HG02981 (cell line): ENCODE measurements around the gene VWF.

Source experiments
- ATAC-seq: cut with Tn5 transposase; IDR thresholded peaks from one replicate; pipeline ENCODE4 v1.9.1; 2021; ENCODE audit warnings: mild to moderate bottlenecking, moderate library complexity; ENCODE audit not compliant: unreplicated experiment

Gene VWF

DNA sequence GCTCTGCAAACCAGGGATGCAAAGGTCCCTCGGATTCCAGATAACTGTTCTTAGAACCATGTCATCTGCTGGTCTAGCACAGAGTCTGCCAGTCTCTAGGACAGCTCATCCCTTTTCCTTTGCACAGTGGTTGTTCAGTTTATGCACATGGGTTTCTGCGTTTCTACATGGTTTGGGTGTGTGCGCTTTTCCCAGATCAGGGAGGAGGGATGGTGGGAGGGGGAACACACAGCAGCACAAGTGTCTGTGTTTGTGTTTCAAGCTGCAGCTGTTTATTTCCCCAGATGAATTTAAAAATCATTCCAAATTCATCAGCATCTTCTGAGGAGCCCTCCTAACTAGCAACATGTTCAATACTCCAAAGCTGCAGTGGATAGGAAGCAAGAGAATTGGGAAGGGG, 224.8 kb downstream of the VWF start:
- ATAC-seq: no peak

DNA sequence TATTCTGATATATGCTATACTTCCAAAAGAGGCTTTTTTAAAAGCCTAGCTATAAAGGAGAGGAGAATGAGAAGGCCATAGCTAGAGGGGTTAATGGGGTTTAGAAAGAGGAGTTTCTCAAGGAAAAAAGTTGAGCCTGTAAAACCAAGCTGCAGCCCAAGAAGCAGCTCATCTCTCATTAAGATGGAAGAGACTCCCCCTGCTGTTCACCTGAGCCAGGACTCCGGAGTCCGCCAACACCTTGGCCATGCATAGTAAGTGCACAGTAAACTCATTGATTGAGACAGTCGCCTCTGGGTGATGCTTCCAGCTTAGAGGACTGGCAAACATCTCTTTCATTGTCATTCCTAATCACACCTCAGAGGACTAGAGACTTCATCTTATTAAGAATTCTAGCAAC, 225.6 kb downstream of the VWF start:
- no peak for ATAC-seq
